ENCODE data around the gene WTAP. TPM values are rescaled to one million over a fixed set of nuclear protein-coding genes. Genes with fewer than 3 reads are reported as not detected.

WTAP gene
- total and polyA plus RNA-seq, 2 experiments from 2014 or later = 108 to 121 TPM

- DNase-seq (ENCODE audit: low spot score) (no peak), ATAC-seq (no peak)
- peaks cover 25% of the 10 kb centered on the region; the same call in 2 of the 3 replicates for H3K36me3 Mint-ChIP-seq (ENCODE audit: low read depth)
- 0 out of 2 replicates have a peak, but pooled peaks cover 3% of the 10 kb centered on the region for H3F3A ChIP-seq (replicated peaks; ENCODE audit: low read depth)
- H3K79me2 ChIP-seq (replicated peaks; ENCODE audit: insufficient read depth) = peaks cover 66% of the 10 kb centered on the region
- H3K4me2 ChIP-seq = no peak overlapping the region
- no peaks in the 10 kb centered on the region for H3K9me3 Mint-ChIP-seq
- H3K9me2 ChIP-seq (ENCODE audit: insufficient read depth) = no peaks in the 10 kb centered on the region
- H3K27me3 ChIP-seq (ENCODE audit: insufficient read depth) = no peaks in the 10 kb centered on the region
- H3K36me3 ChIP-seq (ENCODE audit: insufficient read depth) = no peaks in the 10 kb centered on the region
- no peak overlapping the region for H3K4me3 ChIP-seq
- no peak overlapping the region for H3K27ac Mint-ChIP-seq
- H3K4me3 Mint-ChIP-seq = no peak overlapping the region
- H3K4me1 Mint-ChIP-seq = peaks cover 10% of the 10 kb centered on the region
- peaks cover 10% of the 10 kb centered on the region; the same call in 1 of the 2 replicates for H4K20me1 ChIP-seq (replicated peaks; ENCODE audit: insufficient read depth)
- peaks cover 10% of the 10 kb centered on the region; the same call in 1 of the 2 replicates for H3K4me1 ChIP-seq (ENCODE audit: insufficient read depth)
- TF ChIP-seq ETS1 (IDR thresholded peaks at IDR 0.05) (no peak), STAT1 (IDR thresholded peaks at IDR 0.05; ENCODE audit: unreplicated experiment) (no peak), REST (IDR thresholded peaks at IDR 0.05; ENCODE audit: unreplicated experiment) (no peak), NANOG (IDR thresholded peaks at IDR 0.05; ENCODE audit: borderline replicate concordance) (no peak), ZNF331 (CRISPR knock-in tag; IDR thresholded peaks at IDR 0.05; ENCODE audit: low read depth) (no peak), ZNF462 (CRISPR knock-in tag; IDR thresholded peaks at IDR 0.05) (no peak), EZH2 (IDR thresholded peaks at IDR 0.05; ENCODE audit: low read depth, unreplicated experiment) (no peak)
- H3K27ac ChIP-seq (ENCODE audit: low read depth) = no peak overlapping the region
- peaks cover 15% of the 10 kb centered on the region for H3K27me3 Mint-ChIP-seq (ENCODE audit: insufficient read depth, low read depth, poor library complexity)
- H2AFZ ChIP-seq = no peak overlapping the region
Observed at GRCh38 chr6:159722655-159723054, 4.7 kb upstream of the WTAP start.

All from GM23338 (cell line).